Measurements from ENCODE around the gene PCDHA1.

GRCh38 chr5:140737486-140737885 lies 48.5 kb upstream of the PCDHA1 start:
- TF ChIP-seq CTCF (IDR thresholded peaks at IDR 0.05; ENCODE audit: borderline replicate concordance, extremely low read depth, low read length, poor library complexity, severe bottlenecking) (no peak), EZH2 (IDR thresholded peaks at IDR 0.05; ENCODE audit: borderline replicate concordance, low read depth, low read length, severe bottlenecking) (no peak)

All from DND-41 (cell line).